PC-9 (cell line): Measurements from ENCODE around the gene KLHL10.

ENCODE experiments used
- CTCF ChIP-seq: fragments of 200-600 bp; sonication (generic); conservative IDR thresholded peaks from 2 replicates; pipeline ENCODE4 v1.6.1; 2017; ENCODE audit warnings: mixed run types, antibody characterized with exemption, mild to moderate bottlenecking, moderate library complexity
- EZH2 ChIP-seq: fragments of 200-600 bp; sonication (generic); IDR thresholded peaks from 2 replicates; pipeline ENCODE4 v1.8.0; 2017; ENCODE audit warnings: antibody characterized with exemption, low read depth

- TF ChIP-seq CTCF, result no peak
- no peak for TF ChIP-seq EZH2
Observed at GRCh38 chr17:41844971-41845370, 7.3 kb downstream of the KLHL10 start.
